ENCODE results near the gene SERPINH1.

SERPINH1 gene

DNA sequence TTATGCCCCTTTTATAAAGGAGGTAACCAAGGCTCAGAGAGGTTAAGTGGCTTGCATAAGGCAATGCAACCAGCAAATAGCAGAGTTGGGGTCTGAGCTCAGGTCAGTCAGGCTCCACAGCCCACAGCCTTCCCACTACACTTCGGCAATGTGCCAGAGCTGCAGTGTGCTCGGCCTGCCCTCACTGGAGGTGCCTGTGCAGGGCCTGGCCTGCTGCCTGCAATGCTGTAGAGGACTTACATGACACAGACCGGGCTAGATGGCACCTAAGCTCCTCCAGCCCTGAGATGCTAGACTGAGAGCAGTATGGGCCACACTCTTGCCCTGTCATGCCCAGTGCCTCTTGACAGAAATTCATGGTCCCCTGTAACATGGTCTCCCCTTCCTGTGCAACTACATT, 49.8 kb downstream of the SERPINH1 start:
- H3K27me3 ChIP-seq (replicated peaks) = no peaks in the 10 kb centered on the region
- no peaks in the 10 kb centered on the region for H3K36me3 ChIP-seq (replicated peaks)
- in situ Hi-C loops (cut with HindIII; ENCODE audit: low pct_ligation_motif_present, low sequenced_read_pairs) = no loop called here
- H3K4me3 ChIP-seq (ENCODE audit: low read depth, low read length) = no peak overlapping the region
- H3K27ac ChIP-seq = no peak overlapping the region
- DNase-seq = no peak
- TF ChIP-seq, protein P1, sequence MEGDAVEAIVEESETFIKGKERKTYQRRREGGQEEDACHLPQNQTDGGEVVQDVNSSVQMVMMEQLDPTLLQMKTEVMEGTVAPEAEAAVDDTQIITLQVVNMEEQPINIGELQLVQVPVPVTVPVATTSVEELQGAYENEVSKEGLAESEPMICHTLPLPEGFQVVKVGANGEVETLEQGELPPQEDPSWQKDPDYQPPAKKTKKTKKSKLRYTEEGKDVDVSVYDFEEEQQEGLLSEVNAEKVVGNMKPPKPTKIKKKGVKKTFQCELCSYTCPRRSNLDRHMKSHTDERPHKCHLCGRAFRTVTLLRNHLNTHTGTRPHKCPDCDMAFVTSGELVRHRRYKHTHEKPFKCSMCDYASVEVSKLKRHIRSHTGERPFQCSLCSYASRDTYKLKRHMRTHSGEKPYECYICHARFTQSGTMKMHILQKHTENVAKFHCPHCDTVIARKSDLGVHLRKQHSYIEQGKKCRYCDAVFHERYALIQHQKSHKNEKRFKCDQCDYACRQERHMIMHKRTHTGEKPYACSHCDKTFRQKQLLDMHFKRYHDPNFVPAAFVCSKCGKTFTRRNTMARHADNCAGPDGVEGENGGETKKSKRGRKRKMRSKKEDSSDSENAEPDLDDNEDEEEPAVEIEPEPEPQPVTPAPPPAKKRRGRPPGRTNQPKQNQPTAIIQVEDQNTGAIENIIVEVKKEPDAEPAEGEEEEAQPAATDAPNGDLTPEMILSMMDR (IDR thresholded peaks at IDR 0.05; ENCODE audit: low read depth, low read length, missing control alignments) = no peak

DNA sequence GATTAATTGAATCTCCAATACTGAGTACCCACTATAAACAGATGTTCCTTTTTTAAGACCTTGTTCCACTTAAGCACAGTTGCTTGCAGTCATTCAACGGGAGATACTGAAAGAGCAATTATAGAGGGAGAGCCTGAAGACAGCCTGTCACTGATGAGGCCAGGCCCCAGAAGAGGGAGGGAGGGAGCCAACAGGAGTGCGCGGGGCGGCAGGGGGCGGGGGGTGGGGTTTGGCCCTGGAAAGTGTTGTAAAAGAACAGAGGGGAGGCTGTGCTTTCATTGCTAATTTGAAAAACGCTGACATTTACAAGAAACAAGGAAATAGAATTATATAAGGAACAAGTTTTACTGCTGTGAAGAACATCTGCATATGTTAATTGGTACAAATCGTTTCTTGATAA, 53.7 kb downstream of the SERPINH1 start:
- Histone ChIP-seq H3K27me3 (replicated peaks) (no peaks in the 10 kb centered on the region), H3K4me3 (ENCODE audit: low read depth, low read length) (no peak overlapping the region), H3K27ac (no peak overlapping the region), H3K36me3 (replicated peaks) (no peaks in the 10 kb centered on the region)
- DNase-seq = no peak
- in situ Hi-C loops (cut with HindIII; ENCODE audit: low pct_ligation_motif_present, low sequenced_read_pairs) = no loop called here
- TF ChIP-seq, protein P1 (IDR thresholded peaks at IDR 0.05; ENCODE audit: low read depth, low read length, missing control alignments) = no peak

DNA sequence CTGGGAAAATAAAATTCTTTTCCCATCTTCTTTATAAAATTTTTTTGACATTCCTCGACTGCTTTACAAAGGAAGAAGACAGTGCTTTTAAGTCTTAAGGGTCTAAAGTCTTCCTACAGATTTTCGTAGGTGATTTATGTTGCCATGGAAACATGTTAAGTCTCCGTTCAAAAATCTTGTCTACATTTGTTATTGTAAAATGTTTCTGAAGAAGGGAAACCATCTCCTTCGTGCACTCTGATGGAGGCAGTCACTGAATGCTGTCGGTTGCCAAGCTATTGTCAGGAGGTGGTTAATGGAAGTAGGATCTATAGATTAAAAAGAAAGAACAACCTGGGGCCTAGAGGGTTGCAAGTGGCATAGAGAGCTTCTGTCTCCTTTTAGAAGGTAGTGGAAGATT, 54.2 kb downstream of the SERPINH1 start:
- no peak for DNase-seq
- Histone ChIP-seq H3K27me3 (replicated peaks) (no peaks in the 10 kb centered on the region), H3K36me3 (replicated peaks) (no peaks in the 10 kb centered on the region), H3K4me3 (ENCODE audit: low read depth, low read length) (no peak overlapping the region), H3K27ac (no peak overlapping the region)
- TF ChIP-seq, protein P1 (IDR thresholded peaks at IDR 0.05; ENCODE audit: low read depth, low read length, missing control alignments) = no peak
- in situ Hi-C loops (cut with HindIII; ENCODE audit: low pct_ligation_motif_present, low sequenced_read_pairs) = no loop called here

Measured in brain microvascular endothelial cell (primary cell).